Measurements from ENCODE around the gene EPYC.

DNA sequence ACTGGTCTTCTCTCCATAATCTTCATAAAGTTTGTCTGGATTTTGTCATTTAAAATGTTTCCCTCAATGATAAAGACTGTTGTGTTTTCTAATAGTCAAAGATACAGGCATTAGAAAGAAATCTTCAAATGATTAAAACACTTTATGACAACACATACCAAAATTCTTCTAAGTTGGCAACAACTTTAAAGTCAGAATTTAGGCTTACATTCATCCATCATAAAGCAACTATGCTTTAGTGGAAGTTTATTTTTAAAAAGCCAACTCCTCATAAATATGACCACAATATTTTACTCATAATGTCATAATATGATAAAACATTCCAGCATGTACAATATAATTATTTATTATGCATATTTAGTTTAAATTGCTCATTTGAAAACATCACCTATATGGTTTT is 32.5 kb downstream of the EPYC start:
- no peak for TF ChIP-seq POLR2A (IDR thresholded peaks at IDR 0.05)
- TF ChIP-seq, protein P1, sequence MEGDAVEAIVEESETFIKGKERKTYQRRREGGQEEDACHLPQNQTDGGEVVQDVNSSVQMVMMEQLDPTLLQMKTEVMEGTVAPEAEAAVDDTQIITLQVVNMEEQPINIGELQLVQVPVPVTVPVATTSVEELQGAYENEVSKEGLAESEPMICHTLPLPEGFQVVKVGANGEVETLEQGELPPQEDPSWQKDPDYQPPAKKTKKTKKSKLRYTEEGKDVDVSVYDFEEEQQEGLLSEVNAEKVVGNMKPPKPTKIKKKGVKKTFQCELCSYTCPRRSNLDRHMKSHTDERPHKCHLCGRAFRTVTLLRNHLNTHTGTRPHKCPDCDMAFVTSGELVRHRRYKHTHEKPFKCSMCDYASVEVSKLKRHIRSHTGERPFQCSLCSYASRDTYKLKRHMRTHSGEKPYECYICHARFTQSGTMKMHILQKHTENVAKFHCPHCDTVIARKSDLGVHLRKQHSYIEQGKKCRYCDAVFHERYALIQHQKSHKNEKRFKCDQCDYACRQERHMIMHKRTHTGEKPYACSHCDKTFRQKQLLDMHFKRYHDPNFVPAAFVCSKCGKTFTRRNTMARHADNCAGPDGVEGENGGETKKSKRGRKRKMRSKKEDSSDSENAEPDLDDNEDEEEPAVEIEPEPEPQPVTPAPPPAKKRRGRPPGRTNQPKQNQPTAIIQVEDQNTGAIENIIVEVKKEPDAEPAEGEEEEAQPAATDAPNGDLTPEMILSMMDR (IDR thresholded peaks at IDR 0.05) = no peak

Measured in adrenal gland (tissue), 5 donors.